Erythroblast (primary cell): ENCODE measurements around the gene MCF2L.

ENCODE experiments used
- GATA1 ChIP-seq: IDR thresholded peaks from 2 replicates; pipeline ENCODE4 v1.6.1; 2011; ENCODE audit warnings: low read depth, mild to moderate bottlenecking, control low read depth, low read length, moderate library complexity
- POLR2A ChIP-seq: IDR thresholded peaks from 2 replicates; pipeline ENCODE4 v1.6.1; 2011; ENCODE audit warnings: mild to moderate bottlenecking, low read length

- TF ChIP-seq POLR2A, result no peak
- no peak for TF ChIP-seq GATA1
These were observed 31.6 kb downstream of the MCF2L start for GRCh38 chr13:113000575-113000974.
